SJCRH30 (cell line): ENCODE measurements around the gene LRRC8A. TPM values are rescaled to one million over a fixed set of nuclear protein-coding genes. Genes with fewer than 3 reads are reported as not detected.
"Not testable (repeated sequence)": the region's sequence is repeated elsewhere in the genome, so short reads cannot be mapped to it uniquely, and the experiment has no call there.

Experiments
- DNase-seq, 2 experiments: peaks; one replicate each; pipeline ENCODE4 v3.0.0-alpha.2; 2015 to 2020
- H3K27ac ChIP-seq: fragments of 250-450 bp; sonication (Bioruptor Pico); 2 replicates; pipeline ENCODE4 v1.5.1; 2020; ENCODE audit warnings: mild to moderate bottlenecking, moderate library complexity
- H3K27me3 ChIP-seq: fragments of 250-450 bp; sonication (Bioruptor Pico); 2 replicates; pipeline ENCODE4 v1.5.1; 2020; ENCODE audit warnings: mild to moderate bottlenecking, moderate library complexity
- H3K36me3 ChIP-seq: fragments of 250-450 bp; sonication (Bioruptor Pico); 2 replicates; pipeline ENCODE4 v1.5.1; 2020; ENCODE audit warnings: mild to moderate bottlenecking, moderate library complexity
- H3K4me1 ChIP-seq: fragments of 250-450 bp; sonication (Bioruptor Pico); 2 replicates; pipeline ENCODE4 v1.5.1; 2020; ENCODE audit warnings: mild to moderate bottlenecking, moderate library complexity
- H3K4me3 ChIP-seq: fragments of 250-450 bp; sonication (Bioruptor Pico); 2 replicates; pipeline ENCODE4 v1.5.1; 2020; ENCODE audit warnings: mild to moderate bottlenecking, moderate library complexity
- H3K9me3 ChIP-seq: fragments of 250-450 bp; sonication (Bioruptor Pico); replicated peaks from 2 replicates; pipeline ENCODE4 v1.5.1; 2020; ENCODE audit warnings: mild to moderate bottlenecking, moderate library complexity
- total RNA-seq: library from RNA; depleted of rRNA; stranded (reverse); fragments of >200 nt; shearing (Covaris generic); gene quantifications from 2 replicates; pipeline ENCODE4 v1.2.3, GENCODE V29; 2014; rRNA removed

LRRC8A gene
- total RNA-seq, result 50.8 and 54.2 TPM in 2 replicates

GRCh38 chr9:128881884-128882676, at the start of gene LRRC8A, which contains the start of gene KYAT1:
Gene LRRC8A (plus strand): TSS chr9:128882133. CDS start chr9:128907165, 25,032 bp downstream.
Gene KYAT1 (minus strand): TSS chr9:128881950. CDS start chr9:128845405, 36,545 bp downstream.
- H3K9me3 ChIP-seq, result no peaks in the 10 kb centered on the region
- H3K4me3 ChIP-seq, result peak within 1 kb of the TSS; percentile 89
- H3K27me3 ChIP-seq, result no peaks in the 10 kb centered on the region
- H3K27ac ChIP-seq, result peak within 1 kb of the TSS; percentile 81
- peak; percentile 98 for DNase-seq
- H3K36me3 ChIP-seq, result peaks cover 4% of the 10 kb centered on the region; the same call in 1 of the 2 replicates
- H3K4me1 ChIP-seq, result peaks cover 20% of the 10 kb centered on the region

- no peak for DNase-seq
- H3K4me1 ChIP-seq, result peaks cover 4% of the 10 kb centered on the region; the same call in 1 of the 2 replicates
Measured at GRCh38 chr9:128833696-128834095, 48.2 kb upstream of the LRRC8A start.

DNA sequence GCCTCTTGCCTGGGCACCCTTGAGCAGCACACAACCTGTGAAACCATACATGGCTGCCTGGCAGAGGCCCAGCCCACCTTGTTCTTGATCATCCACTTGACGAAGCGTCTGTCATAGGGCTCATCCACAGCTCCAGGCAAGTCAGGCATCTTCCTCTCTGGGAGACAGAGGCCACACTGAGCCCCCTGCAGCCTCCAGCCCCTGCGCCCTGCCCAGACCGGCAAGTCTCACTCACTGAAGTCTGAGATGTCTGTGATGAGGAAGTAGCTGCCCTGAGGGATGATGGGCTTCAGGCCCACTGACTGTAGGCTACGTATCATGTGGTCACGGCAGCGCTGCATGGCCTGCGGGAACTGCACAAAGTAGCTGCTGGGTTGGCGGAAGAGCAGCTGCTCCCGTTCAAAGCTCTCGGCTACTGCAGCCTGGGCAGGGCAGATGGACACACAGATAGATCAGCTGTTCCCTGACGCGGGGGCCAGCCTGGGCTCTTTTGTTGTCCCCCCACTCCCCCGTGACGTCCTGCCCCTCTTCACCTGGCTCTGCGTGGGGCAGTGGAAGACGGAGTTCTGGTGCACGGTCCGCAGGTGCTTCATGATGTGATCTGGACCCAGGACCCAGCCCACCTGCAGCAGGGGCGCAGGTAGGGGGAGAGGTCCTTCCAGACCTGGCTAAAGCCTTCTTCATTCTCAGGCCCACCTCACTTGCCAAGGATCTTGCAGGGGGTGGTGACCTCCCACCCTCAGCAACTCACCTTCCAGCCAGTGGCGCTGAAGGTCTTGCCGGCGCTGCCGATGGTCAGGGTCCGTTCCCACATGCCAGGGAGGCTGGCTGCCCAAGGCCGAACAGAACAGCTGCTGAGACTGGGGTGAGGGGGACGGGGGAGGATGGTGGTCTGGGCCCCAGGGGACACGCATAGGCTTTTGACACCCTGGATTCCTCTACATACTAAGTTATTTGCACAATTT, 46.4 kb upstream of the LRRC8A start:
- no peak overlapping the region for H3K4me3 ChIP-seq
- H3K9me3 ChIP-seq, result no peaks in the 10 kb centered on the region
- peaks cover 4% of the 10 kb centered on the region; the same call in 1 of the 2 replicates for H3K4me1 ChIP-seq
- no peaks in the 10 kb centered on the region for H3K27me3 ChIP-seq
- no peak overlapping the region for H3K27ac ChIP-seq
- peak; percentile 69 to 71 for DNase-seq
- H3K36me3 ChIP-seq, result no peaks in the 10 kb centered on the region

More at GRCh38 chr9:128833696-128834095, 48.2 kb upstream of the LRRC8A start:
- H3K27me3 ChIP-seq, result no peaks in the 10 kb centered on the region
- H3K4me3 ChIP-seq, result no peak overlapping the region
- H3K36me3 ChIP-seq, result no peaks in the 10 kb centered on the region
- H3K9me3 ChIP-seq, result no peaks in the 10 kb centered on the region
- H3K27ac ChIP-seq, result no peak overlapping the region

DNA sequence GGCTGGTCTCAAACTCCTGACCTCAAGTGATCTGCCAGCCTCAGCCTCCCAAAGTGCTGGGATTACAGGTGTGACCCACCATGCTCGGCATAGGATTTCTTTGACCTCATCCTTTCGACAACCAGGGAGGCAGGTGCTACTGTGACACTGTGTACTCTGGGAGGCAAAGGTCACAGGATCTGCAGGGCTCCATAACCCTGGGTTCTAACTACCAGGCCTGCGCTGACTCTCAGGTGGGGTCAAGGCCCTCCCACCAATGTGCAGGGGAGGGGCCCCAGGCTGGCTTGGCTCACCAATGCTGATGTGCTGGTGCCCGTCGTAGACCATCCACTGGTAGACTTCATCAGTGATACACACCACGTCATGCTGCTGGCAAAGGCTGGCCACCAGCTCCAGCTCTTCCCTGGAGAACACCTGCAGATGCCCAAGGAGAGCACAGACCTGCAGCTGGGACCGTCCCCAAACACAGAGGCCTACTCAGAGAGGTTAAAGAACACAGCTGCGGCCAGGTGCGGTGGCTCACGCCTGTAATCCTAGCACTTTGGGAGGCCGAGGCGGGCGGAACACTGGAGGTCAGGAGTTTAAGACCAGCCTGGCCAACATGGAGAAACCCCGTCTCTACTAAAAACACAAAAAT, 45.3 kb upstream of the LRRC8A start:
- Histone ChIP-seq H3K36me3 (no peaks in the 10 kb centered on the region), H3K4me1 (peaks cover 4% of the 10 kb centered on the region; the same call in 1 of the 2 replicates), H3K27me3 (no peaks in the 10 kb centered on the region), H3K9me3 (no peaks in the 10 kb centered on the region), H3K4me3 (no peak overlapping the region), H3K27ac (no peak overlapping the region)
- no peak for DNase-seq

DNA sequence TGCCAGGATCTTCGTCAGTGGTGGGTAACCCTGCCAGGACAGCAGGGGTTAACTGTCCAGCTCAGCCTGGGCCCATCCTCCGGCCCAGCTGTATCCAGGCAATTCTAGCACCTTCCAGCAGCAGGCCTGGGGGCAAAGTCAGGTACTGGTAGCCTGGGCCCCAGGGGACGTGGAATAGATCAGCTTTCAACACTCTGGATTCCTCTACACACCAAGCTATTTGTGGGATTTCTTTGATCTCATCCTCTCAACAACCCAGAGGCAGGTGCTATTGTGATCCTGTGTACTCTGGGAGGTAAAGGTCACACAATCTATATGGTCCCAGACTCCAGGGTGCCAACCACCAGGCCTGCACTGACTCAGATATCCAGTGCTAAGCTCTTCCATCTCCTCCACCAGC, 43.6 kb upstream of the LRRC8A start:
- no peak for DNase-seq
- Histone ChIP-seq H3K9me3 (no peaks in the 10 kb centered on the region), H3K27me3 (no peaks in the 10 kb centered on the region)

GRCh38 chr9:128840524-128840923, 41.4 kb upstream of the LRRC8A start:
- no peaks in the 10 kb centered on the region for H3K27me3 ChIP-seq
- no peaks in the 10 kb centered on the region for H3K9me3 ChIP-seq
- DNase-seq, result no peak
- no peaks in the 10 kb centered on the region for H3K36me3 ChIP-seq
- H3K4me3 ChIP-seq, result no peak overlapping the region
- H3K27ac ChIP-seq, result no peak overlapping the region
- peaks cover 10% of the 10 kb centered on the region for H3K4me1 ChIP-seq

More for the DNA sequence above, 43.6 kb upstream of the LRRC8A start:
- no peaks in the 10 kb centered on the region for H3K36me3 ChIP-seq
- H3K4me1 ChIP-seq, result peaks cover 4% of the 10 kb centered on the region; the same call in 1 of the 2 replicates
- no peak overlapping the region for H3K27ac ChIP-seq
- H3K4me3 ChIP-seq, result no peak overlapping the region

DNA sequence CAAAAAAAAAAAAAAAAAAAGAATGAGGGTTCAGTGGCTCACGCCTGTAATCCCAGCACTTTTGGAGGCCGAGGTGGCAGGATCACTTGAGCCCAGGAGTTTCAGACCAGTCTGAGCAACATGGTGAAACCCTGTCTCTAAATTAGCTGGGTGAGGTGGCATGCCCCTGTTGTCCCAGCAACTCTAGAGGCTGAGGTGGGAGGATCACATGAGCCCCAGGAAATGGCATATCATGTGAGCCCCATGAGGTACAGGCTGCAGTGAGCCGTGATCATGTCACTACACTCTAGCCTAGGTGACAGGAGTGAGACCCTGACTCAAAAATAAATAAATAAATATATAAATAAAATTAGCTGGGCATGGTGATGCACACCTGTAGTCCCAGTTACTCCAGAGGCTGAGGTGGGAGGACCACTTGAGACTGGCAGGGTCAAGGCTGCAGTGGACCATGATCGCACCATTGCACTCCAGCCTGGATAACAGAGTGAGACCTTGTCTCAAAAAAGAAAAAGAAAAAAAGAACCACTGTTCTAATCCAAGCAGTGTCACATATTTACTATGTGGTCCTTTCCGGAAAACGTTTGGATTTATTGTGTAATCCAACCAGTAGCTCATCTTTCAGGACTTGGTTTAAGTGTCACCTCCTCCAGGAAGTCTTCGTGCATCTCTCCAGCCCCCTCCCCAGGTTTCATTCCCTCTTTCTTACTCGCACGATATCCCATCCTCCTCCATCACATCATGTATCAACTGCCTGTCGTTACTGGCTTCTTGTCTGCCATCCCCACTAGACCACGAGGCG, 40.0 kb upstream of the LRRC8A start:
- H3K36me3 ChIP-seq, result no peaks in the 10 kb centered on the region
- H3K27me3 ChIP-seq, result no peaks in the 10 kb centered on the region
- DNase-seq, result no peak

GRCh38 chr9:128843171-128843570, 38.8 kb upstream of the LRRC8A start:
- not testable (repeated sequence) for H3K36me3 ChIP-seq, H3K9me3 ChIP-seq, H3K27me3 ChIP-seq, H3K4me3 ChIP-seq, DNase-seq, H3K27ac ChIP-seq
- H3K4me1 ChIP-seq, result peaks cover 18% of the 10 kb centered on the region

More for the DNA sequence above, 40.0 kb upstream of the LRRC8A start:
- Histone ChIP-seq H3K9me3 (no peaks in the 10 kb centered on the region), H3K4me3 (no peak overlapping the region), H3K4me1 (peaks cover 18% of the 10 kb centered on the region), H3K27ac (no peak overlapping the region)

- Histone ChIP-seq H3K4me1 (peaks cover 18% of the 10 kb centered on the region), H3K9me3 (peaks cover 4% of the 10 kb centered on the region), H3K27me3 (no peaks in the 10 kb centered on the region), H3K27ac (peak overlapping the region; percentile 76), H3K36me3 (no peaks in the 10 kb centered on the region), H3K4me3 (no peak overlapping the region)
- DNase-seq, result peak; percentile 98 to 99
Measured at GRCh38 chr9:128845186-128845931, 36.6 kb upstream of the LRRC8A start.

DNA sequence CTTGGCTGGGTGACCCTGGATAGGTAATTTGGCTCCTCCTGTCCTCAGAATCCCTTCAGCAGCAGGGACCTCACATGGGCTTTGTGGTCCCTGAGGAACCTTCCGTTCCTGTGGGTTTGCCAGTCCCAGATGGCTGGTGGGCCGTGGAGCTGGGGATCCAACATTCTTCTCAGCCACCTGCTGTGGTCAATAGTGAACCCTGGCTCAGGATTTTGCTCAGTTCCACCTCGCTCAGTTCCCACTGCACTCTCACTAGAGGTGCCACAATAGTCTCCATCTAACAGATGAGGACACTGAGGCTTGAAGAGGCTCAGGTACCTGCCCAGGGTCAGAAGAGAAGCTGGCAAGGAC, 35.3 kb upstream of the LRRC8A start:
- Histone ChIP-seq H3K4me3 (no peak overlapping the region), H3K36me3 (no peaks in the 10 kb centered on the region), H3K27me3 (no peaks in the 10 kb centered on the region), H3K9me3 (peaks cover 4% of the 10 kb centered on the region), H3K27ac (no peak overlapping the region; the same call in 1 of the 2 replicates), H3K4me1 (peaks cover 18% of the 10 kb centered on the region)
- DNase-seq, result peak in 1 of 2 experiments; percentile 31

DNA sequence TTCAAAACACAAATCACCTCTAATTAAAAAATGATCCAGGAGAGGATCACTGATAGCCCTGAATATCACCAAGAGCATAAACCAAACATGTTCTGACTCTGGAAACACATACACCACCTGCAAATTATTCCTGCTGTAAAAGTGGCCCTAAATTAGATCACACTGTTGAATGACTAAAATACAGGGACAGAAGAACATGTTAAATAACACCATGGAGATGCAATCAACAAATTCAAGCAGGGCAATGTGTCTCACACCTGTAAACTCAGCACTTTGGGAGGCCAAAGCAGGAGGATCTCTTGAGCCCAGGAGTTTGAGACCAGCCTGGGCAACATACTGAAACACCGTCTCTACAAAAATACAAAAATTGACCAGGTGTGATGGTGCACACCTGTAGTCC, 34.1 kb upstream of the LRRC8A start:
- Histone ChIP-seq H3K36me3 (no peaks in the 10 kb centered on the region), H3K27ac (no peak overlapping the region), H3K4me1 (peaks cover 18% of the 10 kb centered on the region), H3K27me3 (no peaks in the 10 kb centered on the region), H3K4me3 (no peak overlapping the region), H3K9me3 (peaks cover 4% of the 10 kb centered on the region)
- DNase-seq, result no peak

GRCh38 chr9:128851024-128851423, 30.9 kb upstream of the LRRC8A start:
- not testable (repeated sequence) for H3K4me3 ChIP-seq, DNase-seq, H3K36me3 ChIP-seq, H3K9me3 ChIP-seq, H3K27ac ChIP-seq, H3K27me3 ChIP-seq, H3K4me1 ChIP-seq
